HepG2 (cell line): ENCODE results near the gene ACADSB. TPM values are rescaled to one million over a fixed set of nuclear protein-coding genes. Genes with fewer than 3 reads are reported as not detected.
A peak's percentile ranks its signal among the peaks of the same experiment; 100 is the strongest.

Source experiments
- CBX1 ChIP-seq: IDR thresholded peaks from one replicate; pipeline ENCODE4 v1.6.1; 2016; ENCODE audit warnings: antibody characterized with exemption, low read depth
- CCAR2 ChIP-seq: fragments of 200-400 bp; formaldehyde crosslinking; optimal IDR thresholded peaks from 2 replicates; pipeline ENCODE3; 2018; ENCODE audit warnings: low read depth, mild to moderate bottlenecking, low read length, moderate library complexity
- CHD4 ChIP-seq: fragments of 200-600 bp; sonication (generic); IDR thresholded peaks from 2 replicates; pipeline ENCODE4 v1.7.0; 2017; ENCODE audit warnings: mild to moderate bottlenecking, low read length, borderline replicate concordance
- FOXK1 ChIP-seq: sonication (generic); formaldehyde crosslinking; IDR thresholded peaks from 2 replicates; pipeline ENCODE4 v1.4.0; 2020; ENCODE audit warnings: low read depth, missing genetic modification reagents, borderline replicate concordance
- FOXK2 ChIP-seq: fragments of 450-650 bp; IDR thresholded peaks from 2 replicates; pipeline ENCODE4 v1.6.1; 2016
- HIC2 ChIP-seq: sonication (generic); formaldehyde crosslinking; IDR thresholded peaks from 2 replicates; pipeline ENCODE4 v1.9.0; 2022; ENCODE audit warnings: low read depth, missing genetic modification reagents
- HMG20B ChIP-seq: conservative IDR thresholded peaks from 2 replicates; pipeline ENCODE4 v1.6.1; 2016; ENCODE audit warnings: missing genetic modification reagents, missing compliant biosample characterization
- HNF4G ChIP-seq, 2 experiments: sonication (generic) in 1 of 2; formaldehyde crosslinking in 1 of 2; IDR thresholded peaks; 2 replicates each; pipeline versions ENCODE4 v1.4.0 to v1.6.1; 2011 to 2020; ENCODE audit warnings: borderline replicate concordance in 2 of 2, low read depth in 2 of 2, mild to moderate bottlenecking in 2 of 2, low read length in 1 of 2, missing genetic modification reagents in 1 of 2, moderate library complexity in 1 of 2
- HNRNPH1 ChIP-seq: fragments of 200-400 bp; formaldehyde crosslinking; optimal IDR thresholded peaks from 2 replicates; pipeline ENCODE3; 2017; ENCODE audit warnings: mild to moderate bottlenecking, low read depth, low read length
- JUND ChIP-seq: sonication (generic); formaldehyde crosslinking; IDR thresholded peaks from 2 replicates; pipeline ENCODE4 v1.8.0; 2022; ENCODE audit warnings: mild to moderate bottlenecking, missing genetic modification reagents
- KDM6A ChIP-seq: IDR thresholded peaks from 2 replicates; pipeline ENCODE4 v1.6.1; 2016; ENCODE audit warnings: low read depth
- KLF16 ChIP-seq, 2 experiments: sonication (generic) in 1 of 2; formaldehyde crosslinking in 1 of 2; IDR thresholded peaks; 2 replicates each; pipeline versions ENCODE4 v1.6.1 to v1.8.0; 2016 to 2023; ENCODE audit warnings: missing genetic modification reagents in 2 of 2, missing compliant biosample characterization in 1 of 2
- MED8 ChIP-seq: sonication (generic); formaldehyde crosslinking; IDR thresholded peaks from 2 replicates; pipeline ENCODE4 v1.8.1; 2023; ENCODE audit warnings: mild to moderate bottlenecking, missing genetic modification reagents; ENCODE audit not compliant: insufficient replicate concordance
- MTERF4 ChIP-seq: sonication (generic); formaldehyde crosslinking; IDR thresholded peaks from 2 replicates; pipeline ENCODE4 v1.8.0; 2023; ENCODE audit warnings: mild to moderate bottlenecking, missing genetic modification reagents
- NFKBIZ ChIP-seq: IDR thresholded peaks from 2 replicates; pipeline ENCODE4 v1.6.1; 2018; ENCODE audit warnings: missing genetic modification reagents, missing compliant biosample characterization
- PHF5A ChIP-seq: IDR thresholded peaks from one replicate; pipeline ENCODE4 v1.6.1; 2018; ENCODE audit warnings: low read depth, missing genetic modification reagents; ENCODE audit not compliant: unreplicated experiment
- PLRG1 ChIP-seq: fragments of 450-650 bp; conservative IDR thresholded peaks from 2 replicates; pipeline ENCODE4 v1.6.1; 2016
- PREB ChIP-seq: sonication (generic); formaldehyde crosslinking; IDR thresholded peaks from 2 replicates; pipeline ENCODE4 v1.4.0; 2020; ENCODE audit warnings: missing genetic modification reagents
- SOX6 ChIP-seq, 2 experiments: fragments of 450-650 bp in 1 of 2; sonication (generic) in 1 of 2; formaldehyde crosslinking in 1 of 2; IDR thresholded peaks; 2 replicates each; pipeline versions ENCODE4 v1.4.0 to v1.6.1; 2017 to 2020; ENCODE audit warnings: antibody characterized with exemption in 1 of 2, mild to moderate bottlenecking in 1 of 2, missing genetic modification reagents in 1 of 2
- U2AF2 ChIP-seq: fragments of 200-400 bp; formaldehyde crosslinking; IDR thresholded peaks from 2 replicates; pipeline ENCODE4 v1.6.1; 2017; ENCODE audit warnings: low read depth, mild to moderate bottlenecking, low read length
- ZNF484 ChIP-seq: sonication (generic); formaldehyde crosslinking; IDR thresholded peaks from 2 replicates; pipeline ENCODE4 v1.5.1; 2020; ENCODE audit warnings: mild to moderate bottlenecking, low read depth, missing genetic modification reagents, borderline replicate concordance
- ZNF761 ChIP-seq: sonication (generic); formaldehyde crosslinking; conservative IDR thresholded peaks from 2 replicates; pipeline ENCODE4 v1.4.0; 2020; ENCODE audit warnings: mild to moderate bottlenecking, missing genetic modification reagents
- ZSCAN5A ChIP-seq: sonication (generic); formaldehyde crosslinking; IDR thresholded peaks from 2 replicates; pipeline ENCODE4 v1.8.0; 2022; ENCODE audit warnings: mild to moderate bottlenecking, missing genetic modification reagents, borderline replicate concordance
- polyA plus RNA-seq, 8 experiments: library from polyadenylated mRNA; depleted of rRNA in 3 of 8; stranded (reverse) in 7 of 8; unstranded in 1 of 8; fragments of >200 nt; fragmentation: Illumina TruSeq in 4 of 8; extraction: Trizol in 4 of 8; gene quantifications; 2 replicates each; pipeline versions ENCODE4 v1.2.1 to v1.2.3, GENCODE V29; 2011 to 2016; ENCODE audit warnings: low read depth in 4 of 8, missing spikeins in 1 of 8, mixed read lengths in 1 of 8; ENCODE audit not compliant: insufficient read depth in 1 of 8
- total RNA-seq, 5 experiments: library from RNA; depleted of rRNA; stranded (reverse); fragments of >200 nt; fragmentation: Illumina TruSeq; extraction: Trizol; gene quantifications; 2 replicates each; pipeline ENCODE4 v1.2.3, GENCODE V29; 2016; ENCODE audit warnings: low read depth in 1 of 5

ACADSB gene
- total and polyA plus RNA-seq, 2 of the 13 experiments (the other 11 are each of a cell fraction or from before 2014, with no cell fraction given), result 80.0 to 87.6 TPM

GRCh38 chr10:123035467-123036086 is 26.8 kb downstream of the ACADSB start (continued):
- TF ChIP-seq HNRNPH1, result no peak
- TF ChIP-seq MED8 (CRISPR knock-in tag), result no peak
- 0 out of 4 replicates have a peak, but pooled peaks of 1 of the 2 experiments have one; percentile 22 for TF ChIP-seq KLF16 (CRISPR knock-in tag; IDR thresholded peaks at IDR 0.05)
- TF ChIP-seq HIC2 (CRISPR knock-in tag), result no peak
- TF ChIP-seq FOXK2, result peak; percentile 46
- no peak for TF ChIP-seq CCAR2
- TF ChIP-seq HNF4G (IDR thresholded peaks at IDR 0.05; ENCODE audit: borderline replicate concordance, low read depth, low read length), result peak; percentile 73
- TF ChIP-seq HNF4G (CRISPR knock-in tag; IDR thresholded peaks at IDR 0.05; ENCODE audit: borderline replicate concordance, low read depth), result peak; percentile 41; the same call in 1 of the 2 replicates
- TF ChIP-seq JUND (CRISPR knock-in tag), result 0 out of 2 replicates have a peak, but pooled peaks have one; percentile 14
- no peak for TF ChIP-seq MTERF4 (CRISPR knock-in tag)
- peak; percentile 78; the same call in 1 of the 2 replicates for TF ChIP-seq CHD4
- no peak for TF ChIP-seq PLRG1
- peak; percentile 60; the same call in 1 of the 2 replicates for TF ChIP-seq FOXK1 (CRISPR knock-in tag)
- no peak for TF ChIP-seq U2AF2
- no peak for TF ChIP-seq NFKBIZ
- no peak for TF ChIP-seq HMG20B (CRISPR knock-in tag)
- TF ChIP-seq SOX6 (IDR thresholded peaks at IDR 0.05), result no peak
- TF ChIP-seq SOX6 (CRISPR knock-in tag; IDR thresholded peaks at IDR 0.05), result peak; percentile 73; the same call in 1 of the 2 replicates
- no peak for TF ChIP-seq ZNF761 (CRISPR knock-in tag)
- no peak for TF ChIP-seq PREB (CRISPR knock-in tag)
- TF ChIP-seq CBX1, result peak; percentile 48
- peak; percentile 38; the same call in 1 of the 2 replicates for TF ChIP-seq KDM6A (CRISPR knock-in tag)
- no peak for TF ChIP-seq ZSCAN5A (CRISPR knock-in tag)
- no peak for TF ChIP-seq ZNF484 (CRISPR knock-in tag)
- no peak for TF ChIP-seq PHF5A (CRISPR knock-in tag)
